Left ventricle myocardium inferior (tissue), 1 donor: ENCODE data around the gene PLA2G4B. TPM values are rescaled to one million over a fixed set of nuclear protein-coding genes. Genes with fewer than 3 reads are reported as not detected.
A peak's percentile ranks its signal among the peaks of the same experiment; 100 is the strongest.

Experiments used
- DNase-seq: peaks from one replicate; pipeline ENCODE4 v3.0.0-alpha.2; 2020
- H3K27ac ChIP-seq: fragments of 200-600 bp; replicated peaks from 2 replicates; pipeline ENCODE4 v1.8.0; 2021
- H3K27me3 ChIP-seq: fragments of 200-600 bp; 2 replicates; pipeline ENCODE4 v1.8.0; 2021; ENCODE audit warnings: low read depth
- H3K36me3 ChIP-seq: fragments of 200-600 bp; 2 replicates; pipeline ENCODE4 v1.8.0; 2021
- H3K4me1 ChIP-seq: fragments of 200-600 bp; 2 replicates; pipeline ENCODE4 v1.8.0; 2021
- H3K4me3 ChIP-seq: fragments of 200-600 bp; 2 replicates; pipeline ENCODE4 v1.8.0; 2021; ENCODE audit warnings: mild to moderate bottlenecking, moderate library complexity
- H3K9me3 ChIP-seq: fragments of 200-600 bp; replicated peaks from 2 replicates; pipeline ENCODE4 v1.8.0; 2021
- intact Hi-C: fragments of 100-400 bp; cut with micrococcal nuclease; formaldehyde crosslinking; loops from one replicate; pipeline ENCODE4 v1.11.0; 2022
- total RNA-seq: library from RNA; stranded (reverse); fragmentation: NEBNext Ultra II Directional; extraction: Animal tissue kit (Norgen Biotek cat#: 25700); gene quantifications from one replicate; pipeline ENCODE4 v1.2.1, GENCODE V29; 2021
- TF ChIP-seq, protein P1 (sequence below): fragments of 200-600 bp; IDR thresholded peaks from 2 replicates; pipeline ENCODE4 v1.8.0; 2021; ENCODE audit warnings: antibody characterized with exemption, mild to moderate bottlenecking, borderline replicate concordance
- donor health status: DM: no; HTN: yes; CAD: no; lungs with severe emphysema.

Gene PLA2G4B
- total RNA-seq, 1 donor from 2014 or later, result 3.8 TPM

DNA sequence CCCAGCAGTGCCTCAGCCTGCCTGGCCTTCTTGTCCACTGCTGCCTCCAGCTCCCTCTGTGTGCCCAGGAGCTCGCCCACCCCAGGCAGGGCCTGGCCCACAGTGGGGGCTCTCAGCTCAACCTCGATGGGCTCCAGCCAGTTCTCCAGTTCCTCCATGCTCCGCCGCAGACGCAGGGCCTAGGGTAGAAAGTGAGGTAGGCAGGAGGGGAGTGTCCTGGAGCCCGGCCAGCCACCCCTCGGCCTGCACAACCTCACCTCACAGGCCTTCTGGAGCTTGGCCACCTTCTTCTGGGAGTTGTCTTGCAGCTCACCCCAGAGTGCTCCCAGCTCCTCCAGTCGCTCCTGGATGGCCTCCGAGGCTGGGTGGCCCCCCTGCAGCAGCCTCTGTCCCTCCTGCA lies 18.7 kb downstream of the PLA2G4B start:
- Histone ChIP-seq H3K4me1 (peaks cover 10% of the 10 kb centered on the region), H3K27ac (no peak overlapping the region), H3K9me3 (no peaks in the 10 kb centered on the region), H3K36me3 (no peaks in the 10 kb centered on the region), H3K4me3 (no peak overlapping the region), H3K27me3 (peaks cover 12% of the 10 kb centered on the region)
- TF ChIP-seq, protein P1, sequence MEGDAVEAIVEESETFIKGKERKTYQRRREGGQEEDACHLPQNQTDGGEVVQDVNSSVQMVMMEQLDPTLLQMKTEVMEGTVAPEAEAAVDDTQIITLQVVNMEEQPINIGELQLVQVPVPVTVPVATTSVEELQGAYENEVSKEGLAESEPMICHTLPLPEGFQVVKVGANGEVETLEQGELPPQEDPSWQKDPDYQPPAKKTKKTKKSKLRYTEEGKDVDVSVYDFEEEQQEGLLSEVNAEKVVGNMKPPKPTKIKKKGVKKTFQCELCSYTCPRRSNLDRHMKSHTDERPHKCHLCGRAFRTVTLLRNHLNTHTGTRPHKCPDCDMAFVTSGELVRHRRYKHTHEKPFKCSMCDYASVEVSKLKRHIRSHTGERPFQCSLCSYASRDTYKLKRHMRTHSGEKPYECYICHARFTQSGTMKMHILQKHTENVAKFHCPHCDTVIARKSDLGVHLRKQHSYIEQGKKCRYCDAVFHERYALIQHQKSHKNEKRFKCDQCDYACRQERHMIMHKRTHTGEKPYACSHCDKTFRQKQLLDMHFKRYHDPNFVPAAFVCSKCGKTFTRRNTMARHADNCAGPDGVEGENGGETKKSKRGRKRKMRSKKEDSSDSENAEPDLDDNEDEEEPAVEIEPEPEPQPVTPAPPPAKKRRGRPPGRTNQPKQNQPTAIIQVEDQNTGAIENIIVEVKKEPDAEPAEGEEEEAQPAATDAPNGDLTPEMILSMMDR, result no peak
- intact Hi-C loops, result no loop called here
- DNase-seq, result no peak

- Histone ChIP-seq H3K27me3 (peaks cover 3% of the 10 kb centered on the region), H3K27ac (no peak overlapping the region), H3K36me3 (no peaks in the 10 kb centered on the region), H3K9me3 (no peaks in the 10 kb centered on the region), H3K4me3 (no peak overlapping the region), H3K4me1 (peaks cover 10% of the 10 kb centered on the region)
- intact Hi-C loops, result no loop called here
- no peak for DNase-seq
- TF ChIP-seq, protein P1, result no peak
Observed at GRCh38 chr15:41858756-41859155, 20.1 kb downstream of the PLA2G4B start.

DNA sequence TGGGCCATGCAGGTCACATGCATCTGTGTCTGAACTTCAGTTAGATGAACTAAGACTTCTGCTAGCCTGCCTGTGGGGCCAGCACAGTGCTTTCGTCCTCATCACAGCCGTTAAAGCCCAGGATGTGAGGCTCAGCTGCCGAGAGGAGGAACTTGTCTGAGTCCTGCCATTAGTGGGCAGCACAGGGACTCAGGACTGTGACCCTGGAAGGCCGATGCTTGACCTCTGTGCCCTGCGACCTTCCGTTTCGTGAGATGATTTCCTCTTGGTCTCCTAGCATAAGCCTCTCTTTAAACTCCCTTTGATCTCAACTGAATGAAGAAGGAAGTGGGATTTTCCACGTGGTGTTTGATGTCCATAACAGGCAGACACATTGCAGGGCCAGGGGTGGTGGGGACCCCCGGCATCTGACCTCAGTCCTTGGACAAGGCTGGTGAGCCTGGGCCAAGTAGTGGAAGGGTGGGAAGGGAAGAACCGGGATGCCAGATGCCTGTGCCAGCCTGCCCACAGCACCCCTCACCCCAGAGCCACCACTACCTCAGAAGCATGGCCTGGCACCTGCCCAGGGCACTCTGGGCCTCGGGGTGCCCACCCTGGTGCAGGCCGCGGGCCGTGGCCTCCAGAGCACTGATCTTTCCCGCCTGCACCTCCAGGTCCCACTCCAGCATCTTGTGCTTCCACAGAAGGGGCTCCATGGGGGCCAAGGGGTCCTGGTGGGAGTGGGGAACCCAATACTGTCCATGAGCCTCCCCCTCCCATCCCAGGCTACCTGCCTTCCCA lies 21.6 kb downstream of the PLA2G4B start:
- Histone ChIP-seq H3K4me3 (no peak overlapping the region), H3K27ac (no peak overlapping the region), H3K4me1 (peaks cover 10% of the 10 kb centered on the region), H3K9me3 (no peaks in the 10 kb centered on the region), H3K27me3 (no peaks in the 10 kb centered on the region), H3K36me3 (no peaks in the 10 kb centered on the region)
- TF ChIP-seq, protein P1, result peak; percentile 42
- DNase-seq, result no peak
- intact Hi-C loops, result no loop called here

- TF ChIP-seq, protein P1, result no peak
- no peak for DNase-seq
- peaks cover 10% of the 10 kb centered on the region for H3K4me1 ChIP-seq
- no peaks in the 10 kb centered on the region for H3K27me3 ChIP-seq
- no peak overlapping the region for H3K4me3 ChIP-seq
- no peaks in the 10 kb centered on the region for H3K9me3 ChIP-seq
- no peaks in the 10 kb centered on the region for H3K36me3 ChIP-seq
- intact Hi-C loops, result no loop called here
- no peak overlapping the region for H3K27ac ChIP-seq
Observed at GRCh38 chr15:41861736-41862356, 23.2 kb downstream of the PLA2G4B start.

DNA sequence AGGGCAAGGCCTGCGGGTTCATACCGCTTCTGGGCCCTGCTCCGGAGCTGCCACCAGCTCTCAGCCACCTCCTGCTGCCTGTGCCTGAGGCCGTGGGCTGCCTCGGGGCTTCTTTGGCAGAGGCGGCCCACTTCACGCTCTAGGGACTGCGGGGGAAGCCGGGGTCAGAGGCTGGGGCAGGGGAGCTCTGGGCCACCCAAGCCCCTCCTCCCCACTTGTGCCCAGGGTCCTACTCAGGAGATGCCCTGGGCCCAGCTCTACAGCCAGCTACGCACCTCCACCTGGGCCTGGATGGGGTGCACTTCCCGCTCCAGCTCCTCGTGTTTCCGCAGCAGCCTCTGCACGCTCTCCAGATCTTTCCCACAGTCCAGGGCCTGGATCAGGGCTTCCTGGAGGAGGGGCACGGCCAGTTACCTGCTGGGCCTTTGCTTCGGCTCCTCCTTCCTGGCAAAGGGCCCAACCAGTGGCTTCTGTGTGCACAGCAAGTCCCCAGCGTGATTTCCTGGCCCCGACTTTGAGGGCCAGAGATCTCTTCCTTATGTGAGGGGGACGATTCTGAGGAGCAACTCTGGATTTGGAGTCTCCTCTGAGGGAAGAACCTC lies 24.0 kb downstream of the PLA2G4B start:
- intact Hi-C loops, result no loop called here
- DNase-seq, result no peak
- no peaks in the 10 kb centered on the region for H3K9me3 ChIP-seq
- peaks cover 10% of the 10 kb centered on the region for H3K4me1 ChIP-seq
- TF ChIP-seq, protein P1, result no peak
- H3K4me3 ChIP-seq, result no peak overlapping the region
- no peaks in the 10 kb centered on the region for H3K27me3 ChIP-seq
- no peak overlapping the region for H3K27ac ChIP-seq
- no peaks in the 10 kb centered on the region for H3K36me3 ChIP-seq
